Measurements from ENCODE around the gene ZNF26. TPM values are rescaled to one million over a fixed set of nuclear protein-coding genes. Genes with fewer than 3 reads are reported as not detected.
"Not testable (repeated sequence)": the region's sequence is repeated elsewhere in the genome, so short reads cannot be mapped to it uniquely, and the experiment has no call there.

The ZNF26 gene
- total RNA-seq, 1 donor from 2014 or later, result 18.0 TPM

DNA sequence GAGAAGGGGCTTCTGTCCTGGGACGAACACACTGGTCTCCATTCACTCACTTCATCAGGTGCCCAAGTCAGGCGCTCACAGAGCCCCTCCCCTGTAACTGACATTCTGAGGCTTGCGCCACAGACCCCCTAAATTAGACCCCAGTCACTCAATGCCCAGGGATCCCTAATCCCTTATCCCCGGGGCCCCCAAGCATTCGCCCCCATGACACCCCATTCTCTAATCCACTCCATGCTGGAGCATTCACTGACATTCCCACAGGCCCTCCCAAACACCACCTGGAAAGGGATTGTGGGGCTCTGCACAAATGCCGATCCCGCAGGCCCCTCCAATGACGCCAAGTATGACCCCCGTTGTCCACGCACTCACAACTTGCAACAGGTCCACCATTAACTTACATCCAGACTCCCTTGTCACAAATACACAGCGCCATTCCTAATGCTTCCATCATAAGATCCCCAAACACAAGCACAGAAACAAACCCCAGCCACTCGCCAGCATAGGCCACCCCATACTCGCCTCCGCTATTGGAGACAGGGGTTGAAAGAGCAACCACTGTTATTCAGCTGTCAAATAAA lies 31.6 kb upstream of the ZNF26 start:
- intact Hi-C loops (cut with DNase I), result no loop called here
- no peak for ATAC-seq
- DNase-seq (ENCODE audit: low spot score), result no peak

DNA sequence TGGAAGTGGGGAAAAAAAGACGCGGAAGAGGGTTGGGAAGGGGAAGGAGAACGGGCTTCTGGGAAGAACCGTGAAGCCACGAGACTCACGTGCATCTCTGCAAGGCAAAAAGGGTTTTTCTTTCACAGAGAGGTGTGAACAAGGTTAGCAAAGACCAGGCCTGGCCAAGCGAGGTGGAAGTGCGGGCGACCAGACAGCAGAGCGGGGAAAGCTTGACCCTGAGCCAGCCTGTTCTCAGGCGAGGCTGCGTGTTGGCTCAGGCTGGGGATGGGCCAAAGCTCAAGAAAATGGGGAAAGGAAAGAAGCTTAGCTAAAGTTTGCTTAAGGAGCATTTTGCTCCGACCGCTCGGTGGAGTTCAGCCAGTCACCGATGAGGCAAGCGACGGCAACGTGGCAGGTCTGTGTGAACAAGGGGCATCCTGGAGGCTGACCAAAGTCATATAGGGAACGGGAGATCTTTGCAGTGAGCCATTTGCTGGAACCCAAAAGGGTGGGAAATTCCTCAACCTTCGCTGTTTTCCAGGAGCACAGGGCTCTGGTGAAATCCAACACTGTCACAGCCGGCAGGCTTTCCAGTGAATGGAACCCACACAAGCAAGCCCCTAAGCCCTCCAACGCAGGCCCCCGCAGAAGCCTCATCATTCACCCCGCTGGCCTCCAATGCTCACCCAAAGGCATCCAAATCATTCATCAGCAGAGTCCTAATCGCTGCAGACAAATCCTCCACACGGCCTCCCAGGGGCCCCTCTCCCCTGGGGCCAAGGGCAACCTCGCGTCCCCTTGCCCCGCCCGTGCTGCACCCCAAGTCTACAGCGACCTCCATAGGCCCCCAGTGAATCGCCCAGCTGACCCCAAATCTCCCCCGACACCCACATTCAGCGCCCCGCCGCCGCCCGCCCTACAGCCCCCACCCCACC lies 30.8 kb upstream of the ZNF26 start:
- ATAC-seq (peak; percentile 55), DNase-seq (ENCODE audit: low spot score) (no peak)
- intact Hi-C loops (cut with DNase I), result no loop called here

DNA sequence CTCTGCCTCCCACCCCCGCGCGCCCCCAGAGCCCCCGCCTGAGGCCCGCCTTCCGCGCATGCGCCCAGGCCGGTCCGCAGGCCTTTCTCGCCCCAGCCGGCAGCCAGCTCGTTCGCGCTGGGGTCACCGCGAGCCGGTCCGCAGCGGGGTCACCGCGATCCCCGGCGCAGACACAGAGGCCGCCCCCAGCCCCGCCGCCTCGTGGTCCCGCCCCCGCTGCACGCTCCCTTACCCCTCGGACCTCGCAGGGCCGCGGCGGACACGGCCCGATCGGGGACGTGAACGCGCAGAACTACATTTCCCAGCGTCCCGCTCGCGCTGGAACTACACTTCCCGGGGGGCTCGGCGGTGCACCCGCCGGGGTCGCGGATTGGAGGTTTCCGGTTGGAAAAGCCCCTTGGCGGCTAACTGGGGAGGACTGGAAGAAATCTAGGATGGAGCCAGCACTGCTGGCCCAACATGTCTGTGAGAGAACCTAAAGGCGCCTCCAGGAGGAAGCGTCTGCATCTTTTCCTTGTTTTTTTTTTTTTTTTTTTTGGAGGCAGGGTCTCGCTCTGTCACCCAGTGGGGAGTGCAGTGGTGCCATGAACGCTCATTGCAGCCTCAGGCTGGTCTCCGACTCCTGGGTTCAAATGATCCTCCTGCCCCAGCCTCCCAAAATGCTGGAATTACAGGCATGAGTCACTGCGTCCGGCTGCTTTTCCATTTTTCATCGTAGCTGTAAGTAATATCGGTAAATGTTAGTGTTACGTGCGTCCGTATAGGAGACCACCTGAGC lies 30.0 kb upstream of the ZNF26 start, which contains the start of gene ZNF605:
Gene ZNF605, minus strand, starts transcription at position 296 of the 778 bp plus-strand sequence. CDS start 10,671 bp downstream, outside the sequence.
- intact Hi-C loops (cut with DNase I), result no loop called here
- ATAC-seq (peak; percentile 97), DNase-seq (ENCODE audit: low spot score) (peak; percentile 93)

DNA sequence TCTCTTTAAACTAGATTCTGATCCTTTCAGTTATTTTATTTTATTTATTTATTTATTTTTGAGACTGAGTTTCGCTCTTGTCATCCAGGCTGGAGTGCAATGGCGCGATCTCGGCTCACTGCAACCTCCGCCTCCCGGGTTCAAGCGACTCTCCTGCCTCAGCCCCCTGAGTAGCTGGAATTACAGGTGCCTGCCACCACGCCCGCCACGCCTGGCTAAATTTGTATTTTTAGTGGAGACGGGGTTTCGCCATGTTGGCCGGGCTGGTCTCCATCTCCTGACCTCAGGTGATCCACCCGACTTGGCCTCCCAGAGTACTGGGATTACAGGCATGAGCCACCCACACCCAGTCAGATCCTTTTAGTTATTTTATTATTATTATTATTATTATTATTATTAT lies 24.4 kb upstream of the ZNF26 start:
- ATAC-seq; intact Hi-C loops (cut with DNase I); DNase-seq (ENCODE audit: low spot score): not testable (repeated sequence)

DNA sequence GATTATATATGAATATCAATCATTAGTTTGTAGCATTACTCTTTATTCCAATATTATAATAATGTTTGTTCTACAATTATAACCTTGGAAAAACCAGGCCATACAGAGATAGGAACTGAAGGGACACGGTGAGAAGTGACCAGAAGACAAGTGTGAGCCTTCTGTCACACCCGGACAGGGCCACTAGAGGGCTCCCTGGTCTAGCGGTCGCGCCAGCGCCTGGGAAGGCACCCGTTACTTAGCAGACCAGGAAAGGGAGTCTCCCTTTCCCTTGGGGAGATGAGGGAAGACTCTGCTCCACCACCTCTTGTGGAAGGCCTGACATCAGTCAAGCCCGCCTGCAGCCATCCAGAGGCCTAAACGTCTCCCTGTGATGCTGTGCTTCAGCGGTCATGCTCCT lies 22.2 kb upstream of the ZNF26 start:
- DNase-seq (ENCODE audit: low spot score); ATAC-seq; intact Hi-C loops (cut with DNase I): not testable (repeated sequence)

DNA sequence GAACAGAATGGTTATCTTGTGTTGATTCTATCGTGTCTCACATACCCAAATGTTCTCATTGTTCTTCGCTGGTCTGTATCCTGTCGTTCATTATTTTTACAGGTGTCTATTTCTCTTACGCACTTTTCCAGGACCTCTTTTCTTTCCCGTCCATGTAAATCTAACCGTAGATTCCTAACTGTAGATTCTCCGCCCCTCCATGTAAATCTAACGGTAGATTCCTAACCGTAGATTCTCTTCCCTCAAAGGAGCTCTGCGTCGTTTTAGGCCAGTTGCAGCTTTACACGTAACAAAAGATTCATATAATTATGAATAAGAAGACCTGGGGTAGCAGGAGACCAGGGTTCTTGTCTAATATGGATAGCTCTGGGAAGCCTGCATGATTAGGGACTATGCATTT lies 20.4 kb upstream of the ZNF26 start:
- intact Hi-C loops (cut with DNase I), result no loop called here

DNA sequence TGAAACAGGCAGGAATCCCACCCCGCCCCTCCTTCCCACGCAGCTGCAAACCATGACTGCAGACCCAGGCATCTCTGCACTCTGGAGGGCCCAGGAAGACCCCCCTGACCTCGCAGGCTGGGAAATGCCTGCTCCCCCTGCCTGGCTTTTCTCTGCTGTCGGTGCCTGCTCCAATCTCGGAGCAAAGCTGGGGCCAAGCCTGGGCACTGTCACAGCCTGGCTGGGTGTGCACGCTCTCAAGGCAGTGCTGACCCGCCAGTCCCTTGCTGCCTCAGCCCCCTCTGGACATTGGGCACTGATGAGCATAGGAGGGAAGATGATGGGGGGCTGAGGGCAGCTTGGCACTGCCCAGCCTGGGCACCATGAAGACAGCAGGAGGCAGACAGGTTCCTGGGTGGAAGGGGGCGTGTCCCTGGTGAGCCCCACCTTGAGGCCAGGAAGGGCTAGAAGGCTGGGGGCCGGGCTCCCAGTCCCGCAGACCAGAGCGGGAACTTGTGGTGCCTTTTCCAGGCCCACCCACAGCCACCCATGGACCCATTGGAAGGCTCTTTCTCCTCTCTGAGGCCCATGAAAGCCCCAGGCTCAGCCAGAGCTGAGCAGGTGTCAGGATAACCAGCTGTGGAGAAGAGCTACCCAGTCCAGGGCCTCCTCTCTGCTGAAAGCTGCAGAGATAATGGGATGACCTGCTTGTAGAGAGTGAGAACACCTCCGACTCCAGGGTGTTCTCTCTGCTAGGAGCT lies 19.3 kb upstream of the ZNF26 start:
- ATAC-seq (no peak), DNase-seq (ENCODE audit: low spot score) (no peak)
- intact Hi-C loops (cut with DNase I), result no loop called here

More for the DNA sequence above, 20.4 kb upstream of the ZNF26 start:
- ATAC-seq, result no peak
- DNase-seq (ENCODE audit: low spot score), result no peak

DNA sequence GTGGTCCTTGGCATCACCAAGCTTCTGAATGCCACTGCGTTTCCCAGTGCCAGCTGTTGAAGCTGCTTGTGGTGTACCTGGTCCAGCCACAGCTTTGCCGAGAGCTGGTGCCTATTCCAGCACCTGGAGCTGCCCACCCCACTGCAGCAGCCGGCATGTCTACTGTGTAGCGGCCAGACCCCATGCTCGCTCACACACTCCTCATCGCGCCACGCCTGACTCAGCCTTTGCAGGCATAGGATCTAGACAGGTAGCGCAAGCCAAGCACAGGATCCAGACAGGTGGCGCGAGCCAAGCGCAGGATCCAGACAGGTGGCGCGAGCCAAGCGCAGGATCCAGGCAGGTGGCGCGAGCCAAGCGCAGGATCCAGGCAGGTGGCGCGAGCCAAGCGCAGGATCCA lies 18.4 kb upstream of the ZNF26 start:
- intact Hi-C loops (cut with DNase I), result no loop called here
- no peak for DNase-seq (ENCODE audit: low spot score)
- ATAC-seq, result no peak

DNA sequence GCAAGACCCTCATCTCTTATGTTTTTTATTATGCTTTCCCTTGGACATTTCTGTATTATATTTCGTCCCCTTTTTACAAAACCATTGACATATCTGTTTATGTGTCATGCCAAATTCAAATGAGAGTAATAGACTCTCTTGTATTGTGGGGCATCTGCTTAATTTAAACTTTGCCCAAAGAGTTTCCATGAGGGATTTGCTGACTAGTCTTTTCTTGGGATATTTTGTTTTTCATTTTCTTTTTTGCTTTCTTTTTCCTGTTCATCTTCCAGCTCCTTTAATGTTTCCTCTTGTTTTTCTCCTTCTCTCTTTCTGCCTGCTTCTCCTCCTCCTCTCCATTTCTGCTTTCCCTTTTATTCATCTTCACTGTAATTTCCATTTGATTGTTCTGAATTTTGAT lies 13.8 kb upstream of the ZNF26 start:
- ATAC-seq (no peak), DNase-seq (ENCODE audit: low spot score) (no peak)
- intact Hi-C loops (cut with DNase I), result no loop called here

DNA sequence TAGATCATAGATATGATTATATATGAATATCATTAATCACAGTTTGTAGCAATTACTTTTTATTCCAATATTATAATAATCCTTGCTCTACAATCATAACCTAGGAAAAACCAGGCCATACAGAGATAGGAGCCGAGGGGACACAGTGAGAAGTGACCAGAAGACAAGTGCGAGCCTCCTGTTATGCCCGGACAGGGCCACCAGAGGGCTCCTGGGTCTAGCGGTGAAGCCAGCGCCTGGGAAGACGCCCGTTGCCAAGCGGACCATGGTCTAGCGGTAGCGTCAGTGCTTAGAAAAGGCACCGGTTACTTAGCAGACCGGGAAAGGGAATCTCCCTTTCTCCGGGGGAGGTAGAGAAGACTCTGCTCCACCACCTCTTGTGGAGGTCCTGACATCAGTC lies 9.3 kb upstream of the ZNF26 start:
- not testable (repeated sequence) for DNase-seq (ENCODE audit: low spot score)

DNA sequence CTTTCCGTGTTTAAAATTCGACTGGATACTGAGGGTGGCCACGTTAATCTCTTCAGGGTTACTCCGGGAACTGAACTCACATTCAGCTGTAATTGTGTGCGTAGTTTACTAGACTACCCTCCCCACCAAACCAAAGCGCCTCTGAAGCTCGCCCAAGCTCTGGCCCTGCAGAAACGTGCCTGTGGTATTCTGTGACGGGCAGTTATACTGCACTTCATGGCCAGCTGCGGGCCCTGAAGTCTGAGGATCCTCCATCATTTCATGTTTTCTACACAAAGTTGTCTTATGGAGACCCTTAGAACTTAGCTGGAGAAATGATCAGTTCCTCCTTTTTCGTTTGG lies 688 bp downstream of the ZNF26 start:
- intact Hi-C loops (cut with DNase I), result no loop called here
- no peak for ATAC-seq

More for the DNA sequence above, 9.3 kb upstream of the ZNF26 start:
- ATAC-seq; intact Hi-C loops (cut with DNase I): not testable (repeated sequence)

DNA sequence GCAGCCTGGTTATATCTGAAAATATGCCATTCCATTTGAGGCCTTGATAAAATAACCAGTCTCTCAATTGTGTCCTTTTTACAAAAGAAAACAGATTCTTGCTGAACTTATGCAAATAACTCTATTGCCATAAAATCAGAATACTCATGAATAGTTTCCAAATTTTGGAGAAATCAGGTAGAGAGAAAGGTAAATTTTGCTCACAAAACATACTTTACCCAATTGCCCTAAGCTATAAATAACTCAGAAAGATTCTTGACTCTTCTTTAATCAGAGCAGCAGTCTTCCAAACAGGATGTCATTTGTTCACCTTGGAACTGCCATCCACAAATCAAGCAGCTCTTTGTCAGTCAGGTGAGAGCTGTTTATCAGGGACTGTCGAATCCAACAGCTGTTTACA lies 12.6 kb downstream of the ZNF26 start:
- intact Hi-C loops (cut with DNase I), result no loop called here
- ATAC-seq (no peak), DNase-seq (ENCODE audit: low spot score) (no peak)

More for the DNA sequence above, 688 bp downstream of the ZNF26 start:
- no peak for DNase-seq (ENCODE audit: low spot score)

DNA sequence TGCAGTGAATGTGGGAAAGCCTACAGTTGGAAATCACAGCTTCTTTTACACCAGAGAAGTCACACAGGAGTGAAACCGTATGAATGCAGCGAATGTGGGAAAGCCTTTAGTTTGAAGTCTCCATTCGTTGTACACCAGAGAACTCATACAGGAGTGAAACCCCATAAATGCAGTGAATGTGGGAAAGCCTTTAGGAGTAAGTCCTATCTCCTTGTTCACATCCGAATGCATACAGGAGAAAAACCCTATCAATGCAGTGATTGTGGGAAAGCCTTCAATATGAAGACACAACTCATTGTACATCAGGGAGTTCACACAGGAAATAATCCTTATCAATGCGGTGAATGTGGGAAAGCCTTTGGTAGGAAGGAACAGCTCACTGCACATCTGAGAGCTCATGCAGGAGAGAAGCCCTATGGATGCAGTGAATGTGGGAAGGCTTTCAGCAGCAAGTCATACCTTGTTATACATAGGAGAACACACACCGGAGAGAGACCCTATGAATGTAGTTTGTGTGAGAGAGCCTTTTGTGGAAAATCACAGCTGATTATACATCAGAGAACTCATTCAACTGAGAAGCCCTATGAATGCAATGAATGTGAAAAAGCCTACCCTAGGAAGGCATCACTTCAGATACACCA lies 24.6 kb downstream of the ZNF26 start:
- intact Hi-C loops (cut with DNase I), result no loop called here
- ATAC-seq (no peak), DNase-seq (ENCODE audit: low spot score) (no peak)

DNA sequence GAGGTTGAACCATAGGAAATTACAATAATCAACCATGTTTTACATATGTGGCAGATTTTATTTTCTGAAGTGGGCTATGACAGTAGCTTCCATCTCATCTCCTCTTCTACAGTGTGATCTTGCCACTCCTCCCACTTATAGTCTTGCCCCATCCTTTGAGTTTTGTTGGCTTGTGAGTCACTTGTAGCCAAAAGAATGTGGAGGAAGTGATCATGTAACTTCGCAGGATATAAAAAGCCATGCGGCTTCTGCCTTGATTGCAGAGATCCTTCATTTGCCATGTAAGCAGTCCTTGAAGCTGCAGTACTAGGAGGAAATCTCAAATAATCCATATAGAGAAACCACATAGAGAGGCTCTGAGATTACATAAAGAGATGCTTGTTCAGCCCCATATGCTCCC lies 37.4 kb downstream of the ZNF26 start:
- DNase-seq (ENCODE audit: low spot score) (no peak), ATAC-seq (no peak)
- intact Hi-C loops (cut with DNase I), result no loop called here

DNA sequence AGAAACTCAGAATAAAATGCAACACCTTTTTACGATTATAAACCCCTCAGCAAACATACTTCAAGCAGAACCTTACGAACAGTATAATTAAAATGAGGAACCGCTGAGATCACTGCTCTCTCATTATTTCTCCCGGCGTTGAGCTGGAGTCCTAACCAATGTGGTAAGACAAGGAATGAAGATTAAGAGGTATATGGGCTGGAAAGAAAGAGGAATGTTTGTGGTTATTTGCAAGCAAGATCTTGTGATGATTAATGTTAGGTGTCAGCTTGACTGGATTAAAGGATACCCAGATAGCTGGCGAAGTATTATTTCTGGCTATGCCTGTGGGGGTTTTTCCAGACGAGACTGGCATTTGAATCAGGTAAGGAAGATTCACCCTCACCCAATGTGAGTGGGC lies 40.8 kb downstream of the ZNF26 start:
- ATAC-seq (no peak), DNase-seq (ENCODE audit: low spot score) (no peak)
- intact Hi-C loops (cut with DNase I), result no loop called here

DNA sequence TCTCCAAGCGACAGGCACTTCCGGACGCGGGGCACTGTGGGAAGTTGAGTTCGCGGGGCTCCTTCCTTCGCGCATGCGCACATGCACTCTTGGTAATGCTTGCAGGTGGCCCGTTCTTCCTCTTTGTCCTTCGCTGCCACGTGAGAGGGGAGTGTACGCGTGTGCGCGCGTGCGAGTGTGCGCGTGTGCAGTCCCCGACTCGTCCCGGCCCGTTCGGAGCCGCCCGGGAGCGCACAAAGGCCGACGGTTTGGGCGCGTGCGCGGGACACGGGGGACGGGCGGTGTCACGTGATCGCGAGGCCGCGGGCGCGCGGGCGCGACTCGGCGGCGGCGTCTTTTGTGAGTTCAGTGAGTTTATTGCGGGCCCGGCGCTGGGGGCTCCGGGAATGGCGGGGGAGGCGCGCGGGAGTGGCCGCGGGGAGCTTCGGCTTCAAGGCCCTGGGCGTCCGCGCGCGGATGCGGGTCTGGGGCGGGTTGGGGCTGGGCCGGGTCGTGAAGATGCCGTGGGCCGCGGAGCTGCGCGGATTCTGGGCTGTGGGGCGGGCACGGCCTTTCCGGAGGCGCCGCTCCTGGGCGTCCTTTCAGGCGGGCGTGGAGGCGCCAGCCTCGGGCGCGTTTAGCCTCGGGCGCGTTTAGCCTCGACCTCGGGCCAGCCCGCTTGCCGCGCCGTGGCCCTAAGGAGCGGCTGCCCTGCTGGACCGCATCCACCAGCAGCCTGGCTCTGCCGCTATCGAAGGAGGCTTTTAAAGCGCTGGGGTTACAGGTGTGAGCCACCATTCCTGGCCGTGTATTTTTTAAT lies 51.2 kb downstream of the ZNF26 start, which contains the start of gene ZNF84:
Gene ZNF84, plus strand, starts transcription at position 303 of the 799 bp plus-strand sequence. CDS start 3,959 bp downstream, outside the sequence.
- DNase-seq (ENCODE audit: low spot score), result peak; percentile 97
- intact Hi-C loops (cut with DNase I), result no loop called here
- ATAC-seq, result peak; percentile 100

DNA sequence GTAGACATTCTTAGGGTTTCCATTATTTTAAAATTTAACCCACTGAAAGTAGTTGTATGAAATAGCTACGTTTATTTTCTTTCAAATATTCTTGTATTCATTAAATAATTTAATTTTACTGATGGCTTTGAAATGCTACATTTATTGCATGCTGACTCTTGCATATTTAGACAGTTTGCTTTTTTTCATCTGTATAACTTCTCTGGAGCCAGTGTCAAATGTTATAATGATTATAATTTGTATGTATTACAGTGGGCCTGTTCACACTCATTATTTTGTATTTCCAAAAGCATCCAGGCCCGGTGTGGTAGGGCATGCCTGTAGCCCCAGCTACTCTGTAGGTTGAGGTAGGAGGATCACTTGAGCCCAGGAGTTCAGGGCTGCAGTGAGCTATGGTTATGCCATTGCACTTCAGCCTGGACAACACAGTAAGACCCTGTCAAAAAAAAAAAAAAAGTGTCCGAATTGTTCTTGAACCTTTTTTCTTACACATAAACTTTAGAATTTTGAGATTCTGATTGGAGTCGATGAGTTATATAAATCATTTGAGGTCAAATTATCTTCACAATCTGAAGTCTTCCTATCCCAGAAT lies 52.0 kb downstream of the ZNF26 start:
- DNase-seq (ENCODE audit: low spot score), result no peak
- intact Hi-C loops (cut with DNase I), result no loop called here
- ATAC-seq, result no peak
